ENCODE data around the gene NDUFB10.

Gene NDUFB10

GRCh38 chr16:1971796-1972489 lies 12.6 kb downstream of the NDUFB10 start, which contains the start of gene TBL3:
TSS of gene TBL3 (plus strand) at chr16:1972053. CDS start at chr16:1972165, 112 bp downstream.
- DNase-seq (ENCODE audit: low spot score), result peak; percentile 95

GRCh38 chr16:1972490-1972877 lies 13.1 kb downstream of the NDUFB10 start:
- DNase-seq (ENCODE audit: low spot score), result no peak

GRCh38 chr16:1973461-1974156 lies 14.3 kb downstream of the NDUFB10 start:
- DNase-seq (ENCODE audit: low spot score), result no peak

- DNase-seq (ENCODE audit: low spot score), result no peak
Measured at GRCh38 chr16:1974157-1975070, 15.1 kb downstream of the NDUFB10 start.

- DNase-seq (ENCODE audit: low spot score), result no peak
Measured at GRCh38 chr16:1975432-1976215, 16.3 kb downstream of the NDUFB10 start.

GRCh38 chr16:1976216-1976520 lies 16.8 kb downstream of the NDUFB10 start:
- no peak for DNase-seq (ENCODE audit: low spot score)

- DNase-seq (ENCODE audit: low spot score), result no peak
Measured at GRCh38 chr16:1976951-1977874, 17.9 kb downstream of the NDUFB10 start.

GRCh38 chr16:1977875-1978268 lies 18.5 kb downstream of the NDUFB10 start:
- DNase-seq (ENCODE audit: low spot score), result no peak

- DNase-seq (ENCODE audit: low spot score), result no peak
Measured at GRCh38 chr16:1978476-1979120, 19.3 kb downstream of the NDUFB10 start.

- DNase-seq (ENCODE audit: low spot score), result no peak
Measured at GRCh38 chr16:1979271-1980029, 20.1 kb downstream of the NDUFB10 start.

GRCh38 chr16:1980030-1980769 lies 20.9 kb downstream of the NDUFB10 start:
- no peak for DNase-seq (ENCODE audit: low spot score)

GRCh38 chr16:1980770-1981087 lies 21.4 kb downstream of the NDUFB10 start:
- no peak for DNase-seq (ENCODE audit: low spot score)

GRCh38 chr16:1981398-1981836 lies 22.1 kb downstream of the NDUFB10 start, which contains the start of gene NOXO1:
TSS of gene NOXO1 (minus strand) at chr16:1981469. CDS start at chr16:1981179, 290 bp downstream.
- DNase-seq (ENCODE audit: low spot score), result no peak

- DNase-seq (ENCODE audit: low spot score), result no peak
Measured at GRCh38 chr16:1982013-1982433, 22.7 kb downstream of the NDUFB10 start.

GRCh38 chr16:1982991-1983543 lies 23.7 kb downstream of the NDUFB10 start:
- DNase-seq (ENCODE audit: low spot score), result no peak

GRCh38 chr16:1983544-1984346 lies 24.4 kb downstream of the NDUFB10 start, which contains the start of gene GFER:
TSS of gene GFER (plus strand) at chr16:1984193. CDS start at chr16:1984219, 26 bp downstream.
- DNase-seq (ENCODE audit: low spot score), result peak; percentile 98
